Psoas muscle (tissue), 8 donors: ENCODE results near the gene RFX2. TPM values are rescaled to one million over a fixed set of nuclear protein-coding genes. Genes with fewer than 3 reads are reported as not detected.

Experiments
- ATAC-seq, 4 donors: fragments of 200-7000 bp; cut with Tn5 transposase; one replicate each; pipeline ENCODE4 v1.9.1; 2020; ENCODE audit warnings: moderate library complexity in 3 of 4, mild to moderate bottlenecking in 2 of 4
- DNase-seq, 2 donors: peaks; one replicate each; pipeline ENCODE4 v3.0.0-alpha.2; 2020
- H3K27ac ChIP-seq: fragments of 200-600 bp; one replicate; pipeline ENCODE4 v1.8.0; 2022
- H3K27me3 ChIP-seq, 3 donors: fragments of 200-600 bp in 1 of 3; one replicate each; pipeline versions ENCODE4 v1.6.1 to v1.8.0; 2013 to 2022; ENCODE audit warnings: low read length in 2 of 3, mild to moderate bottlenecking in 2 of 3, moderate library complexity in 1 of 3; ENCODE audit not compliant: insufficient read depth in 3 of 3
- H3K36me3 ChIP-seq, 2 donors: fragments of 200-600 bp in 1 of 2; one replicate each; pipeline versions ENCODE4 v1.6.1 to v1.8.0; 2013 to 2022; ENCODE audit warnings: low read depth in 1 of 2, mild to moderate bottlenecking in 1 of 2, moderate library complexity in 1 of 2; ENCODE audit not compliant: insufficient read depth in 1 of 2
- H3K4me1 ChIP-seq: fragments of 200-600 bp; one replicate; pipeline ENCODE4 v1.8.0; 2022
- H3K4me3 ChIP-seq: fragments of 200-600 bp; one replicate; pipeline ENCODE4 v1.8.0; 2022; ENCODE audit warnings: mild to moderate bottlenecking
- H3K9me3 ChIP-seq: fragments of 200-600 bp; one replicate; pipeline ENCODE4 v1.8.0; 2022
- CTCF ChIP-seq: fragments of 200-600 bp; IDR thresholded peaks from one replicate; pipeline ENCODE4 v1.8.0; 2022; ENCODE audit warnings: antibody characterized with exemption
- WGBS, 3 donors: extraction: QIAGEN DNeasy Blood & Tissue Kit; methylation state at CpG; one replicate each; pipeline versions ENCODE4 v1.1.6 to v1.1.7; 2013; 5-methylcytosine and 5-hydroxymethylcytosine counted together
- intact Hi-C, 2 donors: fragments of 100-400 bp; cut with DNase I; formaldehyde crosslinking; loops; one replicate each; pipeline versions ENCODE4 v1.11.0 to v1.14.2; 2022
- polyA plus RNA-seq, 3 donors: library from polyadenylated mRNA; stranded (reverse); fragments of 200-250 nt; gene quantifications; one replicate each; pipeline ENCODE4 v1.2.3, GENCODE V29; 2013
- total RNA-seq, 4 donors: library from RNA; stranded (reverse); fragmentation: NEBNext Ultra II Directional in 2 of 4; extraction: Animal tissue kit (Norgen Biotek cat#: 25700) in 2 of 4; gene quantifications; one replicate each; pipeline versions ENCODE4 v1.2.1 to v1.2.4, GENCODE V29; 2021 to 2023
- donor health status: healthy with polysubstance abuse.
- donor health status: DM: no; HTN: no; CAD: no; lungs with moderate emphysema.
- donor health status: Bipolar disorder and iron deficiency.
- donor health status: healthy.
- donor health status: DM: yes; HTN: yes; CAD: no.
- donor health status: DM: no; HTN: no; CAD: no.
- donor health status: DM: no; HTN: no; CAD: no.
- donor health status: DM: yes; HTN: yes; CAD: no.

RFX2 gene
- total and polyA plus RNA-seq, 7 donors, result 0.58 to 2.1 (median 1.0) TPM

DNA sequence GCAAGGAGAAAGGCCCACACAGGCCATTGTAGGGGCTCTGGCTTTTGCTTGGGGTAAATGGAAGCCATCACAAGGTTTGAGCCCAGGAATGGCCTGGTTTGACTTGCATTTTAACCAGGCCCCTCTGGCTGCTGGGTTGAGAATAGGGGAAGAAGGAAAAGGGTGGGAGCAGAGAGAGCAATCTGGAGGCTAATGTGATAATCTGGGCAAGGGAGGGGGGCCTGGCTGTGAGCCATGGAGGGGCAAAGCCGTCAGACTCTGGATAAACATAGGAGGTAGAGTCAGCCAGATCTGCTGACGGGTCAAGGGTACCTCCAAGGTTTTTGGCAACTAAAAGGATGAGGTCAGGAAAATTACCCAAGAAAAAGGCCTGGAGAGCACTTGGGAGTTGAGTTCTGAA is 41.6 kb downstream of the RFX2 start:
- ATAC-seq (no peak), DNase-seq (no peak)
- 40 to 43% (median 41%) methylated on average over 2 of the region's 2 CpGs for WGBS, 3 donors
- H3K4me3 ChIP-seq, result no peak overlapping the region
- H3K27ac ChIP-seq, result no peak overlapping the region
- TF ChIP-seq CTCF, result no peak
- no peaks in the 10 kb centered on the region for H3K9me3 ChIP-seq
- H3K27me3 ChIP-seq, result peaks cover 0 to 37% (median 0%) of the 10 kb centered on the region in 3 donors
- H3K4me1 ChIP-seq, result peaks cover 13% of the 10 kb centered on the region
- intact Hi-C loops, result no loop called here
- no peaks in the 10 kb centered on the region for H3K36me3 ChIP-seq

GRCh38 chr19:6067975-6068374 is 42.3 kb downstream of the RFX2 start:
- Histone ChIP-seq H3K4me1 (peaks cover 13% of the 10 kb centered on the region), H3K27me3 (peaks cover 0 to 37% (median 0%) of the 10 kb centered on the region in 3 donors), H3K36me3 (no peaks in the 10 kb centered on the region), H3K9me3 (no peaks in the 10 kb centered on the region), H3K27ac (no peak overlapping the region), H3K4me3 (no peak overlapping the region)
- WGBS, 3 donors, result 78 to 90% (median 80%) methylated on average over 2 of the region's 2 CpGs
- ATAC-seq, result no peak
- no peak for TF ChIP-seq CTCF
- intact Hi-C loops, result no loop called here
- no peak for DNase-seq

- Histone ChIP-seq H3K36me3 (no peaks in the 10 kb centered on the region), H3K4me3 (no peak overlapping the region), H3K4me1 (peaks cover 13% of the 10 kb centered on the region), H3K9me3 (no peaks in the 10 kb centered on the region), H3K27me3 (peaks cover 0 to 37% (median 0%) of the 10 kb centered on the region in 3 donors), H3K27ac (peak overlapping the region; percentile 62)
- TF ChIP-seq CTCF, result no peak
- intact Hi-C loops, result no loop called here
- peak; percentile 85 to 92 for DNase-seq
- WGBS, 3 donors, result 9 to 11% (median 9%) methylated on average over 18 of the region's 18 CpGs
- ATAC-seq, result peak in 3 of 4 donors; percentile 34 to 75 (median 50)
These were observed 43.3 kb downstream of the RFX2 start for GRCh38 chr19:6066661-6067646.

GRCh38 chr19:6065685-6066374 is 44.5 kb downstream of the RFX2 start:
- no peaks in the 10 kb centered on the region for H3K9me3 ChIP-seq
- DNase-seq (peak in 1 of 2 donors; percentile 30), ATAC-seq (peak in 2 of 4 donors; percentile 8 to 55)
- no peaks in the 10 kb centered on the region for H3K36me3 ChIP-seq
- 13 to 18% (median 15%) methylated on average over 16 of the region's 16 CpGs for WGBS, 3 donors
- intact Hi-C loops, result no loop called here
- no peak overlapping the region for H3K4me3 ChIP-seq
- no peak for TF ChIP-seq CTCF
- peaks cover 13% of the 10 kb centered on the region for H3K4me1 ChIP-seq
- peaks cover 0 to 37% (median 0%) of the 10 kb centered on the region in 3 donors for H3K27me3 ChIP-seq
- peak overlapping the region; percentile 62 for H3K27ac ChIP-seq
